Mesendoderm (in vitro differentiated cells): Measurements from ENCODE around the gene RYR2. TPM values are rescaled to one million over a fixed set of nuclear protein-coding genes. Genes with fewer than 3 reads are reported as not detected.

Experiments
- small RNA-seq: library from polyadenylated mRNA; stranded (forward); fragments of <200 nt; extraction: miRNeasy Mini kit (QIAGEN cat#:217004); gene quantifications from one replicate; pipeline ENCODE3, GENCODE V24; 2013; ENCODE audit not compliant: insufficient read depth

RYR2 gene

Small RNA genes within 50 kb of the gene (small RNA-seq; reads per million reads assigned to genes)
- not detected for gene MIR4428
- gene RF00402 = not detected
